DOHH2 (cell line): ENCODE data around the gene APLP2.

Experiments used
- CTCF ChIP-seq: fragments of 200-600 bp; sonication (generic); IDR thresholded peaks from one replicate; pipeline ENCODE4 v1.5.1; 2014; ENCODE audit warnings: antibody characterized with exemption, mild to moderate bottlenecking, low read depth, low read length; ENCODE audit not compliant: poor library complexity, severe bottlenecking
- EZH2phosphoT487 ChIP-seq: fragments of 200-600 bp; sonication (generic); IDR thresholded peaks from 2 replicates; pipeline ENCODE4 v1.6.1; 2017; ENCODE audit warnings: borderline replicate concordance, mild to moderate bottlenecking, antibody characterized with exemption, low read length, moderate library complexity, mixed read lengths

GRCh38 chr11:130118165-130118564, 48.5 kb downstream of the APLP2 start:
- TF ChIP-seq CTCF (no peak), EZH2phosphoT487 (no peak)
